Endothelial cell (in vitro differentiated cells): ENCODE data around the gene DGAT2. TPM values are rescaled to one million over a fixed set of nuclear protein-coding genes. Genes with fewer than 3 reads are reported as not detected.

ENCODE experiments used
- DNase-seq: peaks from one replicate; pipeline ENCODE4 v3.0.0; 2021; ENCODE audit warnings: low spot score
- H3K27ac Mint-ChIP-seq: one replicate; pipeline ENCODE4 v1.8.0; 2021; ENCODE audit warnings: mixed read lengths, inconsistent platforms; ENCODE audit not compliant: unreplicated experiment
- H3K27me3 Mint-ChIP-seq: one replicate; pipeline ENCODE4 v1.8.0; 2021; ENCODE audit warnings: mild to moderate bottlenecking, moderate library complexity, mixed read lengths, inconsistent platforms; ENCODE audit not compliant: unreplicated experiment
- H3K36me3 Mint-ChIP-seq: one replicate; pipeline ENCODE4 v1.8.0; 2021; ENCODE audit warnings: mild to moderate bottlenecking, low read depth, mixed read lengths, inconsistent platforms; ENCODE audit not compliant: unreplicated experiment
- H3K4me1 Mint-ChIP-seq: one replicate; pipeline ENCODE4 v1.8.0; 2021; ENCODE audit warnings: mild to moderate bottlenecking, mixed read lengths, inconsistent platforms; ENCODE audit not compliant: unreplicated experiment
- H3K4me3 Mint-ChIP-seq: one replicate; pipeline ENCODE4 v1.8.0; 2021; ENCODE audit warnings: mild to moderate bottlenecking, mixed read lengths, inconsistent platforms; ENCODE audit not compliant: unreplicated experiment
- H3K9me3 Mint-ChIP-seq: one replicate; pipeline ENCODE4 v1.8.0; 2021; ENCODE audit warnings: mixed read lengths, inconsistent platforms; ENCODE audit not compliant: unreplicated experiment
- CTCF ChIP-seq: fragments of 200-600 bp; sonication (generic); IDR thresholded peaks from one replicate; pipeline ENCODE4 v1.5.0; 2021; ENCODE audit warnings: antibody characterized with exemption; ENCODE audit not compliant: unreplicated experiment
- total RNA-seq: library from RNA; stranded (reverse); fragmentation: NEBNext Ultra II Directional; extraction: Animal tissue kit (Norgen Biotek cat#: 25700); gene quantifications from one replicate; pipeline ENCODE4 v1.2.1, GENCODE V29; 2021; ENCODE audit not compliant: unreplicated experiment

The DGAT2 gene
- total RNA-seq, 1 donor from 2014 or later, result 0.51 TPM

GRCh38 chr11:75781296-75781695 is 12.7 kb downstream of the DGAT2 start:
- no peak overlapping the region for H3K27ac Mint-ChIP-seq
- no peak for TF ChIP-seq CTCF

DNA sequence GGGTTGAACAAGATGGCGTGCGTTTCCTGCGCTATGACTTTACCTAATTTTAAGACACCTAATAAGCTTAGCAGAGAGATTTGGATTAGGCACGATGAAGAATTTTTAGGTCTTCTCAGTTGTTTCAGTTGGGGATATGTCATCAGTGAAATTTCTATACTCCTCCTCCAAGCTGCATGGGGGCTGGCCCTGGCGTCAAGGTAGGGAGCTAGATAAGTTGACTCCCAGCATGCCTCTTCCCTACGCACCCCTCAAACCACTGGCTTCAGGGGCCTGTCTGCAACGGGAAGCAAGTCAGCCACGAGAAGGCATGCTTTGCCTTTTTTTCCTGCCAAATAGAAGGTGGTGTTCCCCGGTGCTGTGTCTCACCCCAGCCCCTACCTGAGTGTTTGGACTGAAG is 13.3 kb downstream of the DGAT2 start:
- no peak overlapping the region for H3K27ac Mint-ChIP-seq
- H3K36me3 Mint-ChIP-seq, result no peaks in the 10 kb centered on the region
- H3K9me3 Mint-ChIP-seq, result no peaks in the 10 kb centered on the region
- DNase-seq, result no peak
- peaks cover 13% of the 10 kb centered on the region for H3K4me1 Mint-ChIP-seq
- H3K27me3 Mint-ChIP-seq, result peaks cover 8% of the 10 kb centered on the region
- no peak for TF ChIP-seq CTCF
- H3K4me3 Mint-ChIP-seq, result no peak overlapping the region

More at GRCh38 chr11:75781296-75781695, 12.7 kb downstream of the DGAT2 start:
- Mint-ChIP-seq H3K27me3 (peaks cover 8% of the 10 kb centered on the region), H3K4me1 (peaks cover 13% of the 10 kb centered on the region), H3K9me3 (no peaks in the 10 kb centered on the region), H3K4me3 (no peak overlapping the region), H3K36me3 (no peaks in the 10 kb centered on the region)
- no peak for DNase-seq

DNA sequence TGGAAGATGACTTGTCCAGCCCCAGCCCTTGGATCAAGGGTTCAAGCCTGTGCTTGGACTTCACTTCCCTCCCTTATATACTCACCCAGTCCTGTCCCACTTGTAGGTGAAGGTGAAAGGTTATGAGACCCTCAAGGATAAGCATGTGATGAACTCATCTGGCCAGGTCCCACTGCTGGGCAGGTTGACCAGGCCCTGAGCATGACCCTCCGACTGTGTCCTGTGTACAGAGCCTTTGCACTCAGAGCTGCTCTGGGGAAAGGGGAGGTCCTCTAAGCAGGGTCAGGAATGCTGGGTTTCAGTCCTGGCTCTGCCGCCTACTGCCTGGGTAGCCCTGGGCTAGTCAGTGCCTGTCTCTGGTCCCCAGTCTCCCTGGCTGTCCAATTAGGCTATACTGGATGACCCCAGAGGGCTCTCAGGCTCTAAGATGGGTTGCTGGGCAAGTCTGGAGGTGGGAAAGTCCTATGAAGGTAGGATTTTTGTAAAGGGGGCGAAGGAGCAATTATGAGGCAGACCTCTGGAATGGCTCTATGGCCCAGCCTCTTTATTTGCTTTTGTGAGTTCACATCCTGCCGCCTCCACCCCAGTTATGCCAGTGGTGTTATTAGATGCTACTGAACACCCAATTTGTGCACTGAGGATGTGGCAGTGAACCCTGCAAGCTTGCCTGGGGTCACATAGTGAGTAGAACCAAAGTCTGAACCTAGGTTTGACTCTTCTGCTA is 14.1 kb downstream of the DGAT2 start:
- DNase-seq, result no peak
- TF ChIP-seq CTCF, result no peak
- H3K4me1 Mint-ChIP-seq, result peaks cover 10% of the 10 kb centered on the region
- H3K9me3 Mint-ChIP-seq, result no peaks in the 10 kb centered on the region
- peaks cover 6% of the 10 kb centered on the region for H3K27me3 Mint-ChIP-seq
- H3K36me3 Mint-ChIP-seq, result no peaks in the 10 kb centered on the region
- no peak overlapping the region for H3K4me3 Mint-ChIP-seq
- no peak overlapping the region for H3K27ac Mint-ChIP-seq

- Mint-ChIP-seq H3K36me3 (no peaks in the 10 kb centered on the region), H3K9me3 (no peaks in the 10 kb centered on the region), H3K4me3 (no peak overlapping the region), H3K27ac (peak overlapping the region; percentile 36), H3K27me3 (peaks cover 6% of the 10 kb centered on the region), H3K4me1 (peaks cover 4% of the 10 kb centered on the region)
- DNase-seq, result no peak
- TF ChIP-seq CTCF, result no peak
These were observed 15.0 kb downstream of the DGAT2 start for GRCh38 chr11:75783416-75784084.

- Mint-ChIP-seq H3K27me3 (peaks cover 6% of the 10 kb centered on the region), H3K36me3 (no peaks in the 10 kb centered on the region), H3K4me3 (no peak overlapping the region), H3K4me1 (peaks cover 4% of the 10 kb centered on the region), H3K27ac (no peak overlapping the region), H3K9me3 (no peaks in the 10 kb centered on the region)
- TF ChIP-seq CTCF, result no peak
- DNase-seq, result no peak
These were observed 15.5 kb downstream of the DGAT2 start for GRCh38 chr11:75784085-75784478.
